ENCODE data around the gene KCNG1. TPM values are rescaled to one million over a fixed set of nuclear protein-coding genes. Genes with fewer than 3 reads are reported as not detected.

KCNG1 gene
- total and polyA plus RNA-seq, 2 of the 4 experiments (the other 2 are of a cell fraction): 23.7 to 51.4 TPM

DNA sequence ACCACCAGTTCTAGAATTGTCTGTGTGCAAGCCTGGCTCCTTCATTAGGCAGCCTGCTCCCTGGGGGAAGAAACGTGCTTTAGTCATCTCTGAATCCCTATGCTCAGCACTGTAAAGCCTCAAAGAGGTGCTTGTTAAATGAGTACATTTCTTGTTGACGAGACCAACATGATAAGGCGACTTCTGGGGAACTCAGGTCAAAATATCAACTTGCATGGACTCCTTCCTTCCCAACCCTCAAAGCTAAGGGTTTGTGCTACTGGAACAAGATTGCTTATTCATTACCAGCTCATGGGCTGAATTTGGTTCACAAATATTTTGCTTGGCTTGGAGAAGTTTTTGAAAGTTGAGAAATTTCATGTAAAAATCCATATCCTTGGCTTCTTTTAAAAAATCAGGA lies 10.6 kb downstream of the KCNG1 start:
- H2BK15ac ChIP-seq (ENCODE audit: low read depth, low read length): no peak overlapping the region
- peaks cover 3% of the 10 kb centered on the region for H3K4me1 ChIP-seq (ENCODE audit: control insufficient read depth, insufficient read depth, low read length)
- no peak overlapping the region for H2BK20ac ChIP-seq (ENCODE audit: low read depth, low read length)
- no peaks in the 10 kb centered on the region for H3K27me3 ChIP-seq (ENCODE audit: control insufficient read depth, insufficient read depth, low read length)
- H2AK9ac ChIP-seq (replicated peaks; ENCODE audit: low read depth, low read length, poor library complexity): no peak overlapping the region
- no peak overlapping the region for H3K27ac ChIP-seq (ENCODE audit: insufficient read depth, low read length)
- ATAC-seq (ENCODE audit: low read depth) (no peak), DNase-seq (no peak)
- no peak overlapping the region for H2AFZ ChIP-seq (replicated peaks; ENCODE audit: low read length, poor library complexity)
- BruUV-seq (replicated peaks): no TSS peak
- H3K23ac ChIP-seq (ENCODE audit: low read depth, low read length): no peak overlapping the region
- H3K18ac ChIP-seq (ENCODE audit: low read depth, low read length): no peak overlapping the region
- peaks cover 45 to 59% of the 10 kb centered on the region in 2 experiments for H3K79me1 ChIP-seq (ENCODE audit: low read depth in 1 of 2, low read length in 2 of 2)
- peaks cover 14% of the 10 kb centered on the region for H4K20me1 ChIP-seq (ENCODE audit: insufficient read depth, low read length)
- no peak overlapping the region for H3K4me2 ChIP-seq (ENCODE audit: low read depth, low read length)
- in situ Hi-C loops (cut with MboI; ENCODE audit: low sequenced_read_pairs): no loop called here
- POLR2A ChIA-PET (ENCODE audit: unreplicated experiment): no interaction called here
- CTCF ChIA-PET: no interaction called here
- TF ChIP-seq RFX5 (IDR thresholded peaks at IDR 0.05; ENCODE audit: low read depth, low read length): no peak
- TF ChIP-seq BHLHE40 (IDR thresholded peaks at IDR 0.05; ENCODE audit: low read depth, low read length): no peak
- TF ChIP-seq SMC3 (IDR thresholded peaks at IDR 0.05; ENCODE audit: low read depth, low read length): no peak
- no peak for TF ChIP-seq FOS (IDR thresholded peaks at IDR 0.05; ENCODE audit: low read depth, low read length)
- TF ChIP-seq RAD21 (IDR thresholded peaks at IDR 0.05; ENCODE audit: low read length): no peak
- no peak for TF ChIP-seq NFE2L2 (IDR thresholded peaks at IDR 0.05; ENCODE audit: low read depth, low read length)
- TF ChIP-seq, protein P1, sequence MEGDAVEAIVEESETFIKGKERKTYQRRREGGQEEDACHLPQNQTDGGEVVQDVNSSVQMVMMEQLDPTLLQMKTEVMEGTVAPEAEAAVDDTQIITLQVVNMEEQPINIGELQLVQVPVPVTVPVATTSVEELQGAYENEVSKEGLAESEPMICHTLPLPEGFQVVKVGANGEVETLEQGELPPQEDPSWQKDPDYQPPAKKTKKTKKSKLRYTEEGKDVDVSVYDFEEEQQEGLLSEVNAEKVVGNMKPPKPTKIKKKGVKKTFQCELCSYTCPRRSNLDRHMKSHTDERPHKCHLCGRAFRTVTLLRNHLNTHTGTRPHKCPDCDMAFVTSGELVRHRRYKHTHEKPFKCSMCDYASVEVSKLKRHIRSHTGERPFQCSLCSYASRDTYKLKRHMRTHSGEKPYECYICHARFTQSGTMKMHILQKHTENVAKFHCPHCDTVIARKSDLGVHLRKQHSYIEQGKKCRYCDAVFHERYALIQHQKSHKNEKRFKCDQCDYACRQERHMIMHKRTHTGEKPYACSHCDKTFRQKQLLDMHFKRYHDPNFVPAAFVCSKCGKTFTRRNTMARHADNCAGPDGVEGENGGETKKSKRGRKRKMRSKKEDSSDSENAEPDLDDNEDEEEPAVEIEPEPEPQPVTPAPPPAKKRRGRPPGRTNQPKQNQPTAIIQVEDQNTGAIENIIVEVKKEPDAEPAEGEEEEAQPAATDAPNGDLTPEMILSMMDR (conservative IDR thresholded peaks at IDR 0.05; ENCODE audit: low read depth, low read length): no peak
- TF ChIP-seq, protein P2, sequence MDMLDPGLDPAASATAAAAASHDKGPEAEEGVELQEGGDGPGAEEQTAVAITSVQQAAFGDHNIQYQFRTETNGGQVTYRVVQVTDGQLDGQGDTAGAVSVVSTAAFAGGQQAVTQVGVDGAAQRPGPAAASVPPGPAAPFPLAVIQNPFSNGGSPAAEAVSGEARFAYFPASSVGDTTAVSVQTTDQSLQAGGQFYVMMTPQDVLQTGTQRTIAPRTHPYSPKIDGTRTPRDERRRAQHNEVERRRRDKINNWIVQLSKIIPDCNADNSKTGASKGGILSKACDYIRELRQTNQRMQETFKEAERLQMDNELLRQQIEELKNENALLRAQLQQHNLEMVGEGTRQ (IDR thresholded peaks at IDR 0.05; ENCODE audit: low read depth, low read length): no peak
- TF ChIP-seq MAFK (IDR thresholded peaks at IDR 0.05; ENCODE audit: low read depth, low read length): no peak
- no peak for TF ChIP-seq CHD1 (IDR thresholded peaks at IDR 0.05; ENCODE audit: low read depth, low read length)
- TF ChIP-seq MAZ (IDR thresholded peaks at IDR 0.05; ENCODE audit: borderline replicate concordance, low read depth, low read length): no peak
- H3K4ac ChIP-seq (ENCODE audit: low read depth, low read length): no peak overlapping the region
- peaks cover 10% of the 10 kb centered on the region for H3K36me3 ChIP-seq (ENCODE audit: control insufficient read depth, insufficient read depth, low read length)
- H4K5ac ChIP-seq (ENCODE audit: low read depth, low read length): no peak overlapping the region
- H2BK120ac ChIP-seq (ENCODE audit: low read depth, low read length): no peak overlapping the region
- no peak overlapping the region for H2BK5ac ChIP-seq (ENCODE audit: low read depth, low read length, poor library complexity, severe bottlenecking)
- no peak overlapping the region for H4K91ac ChIP-seq (ENCODE audit: insufficient read depth, low read depth, low read length)
- H4K8ac ChIP-seq (ENCODE audit: low read depth in 2 of 2, low read length in 2 of 2): no peak overlapping the region
- no CpG with 5 or more reads among the region's 3 CpGs for WGBS, 2 experiments (ENCODE audit: extremely low coverage in 2 of 2, insufficient read length in 1 of 2)
- no peak overlapping the region for H3K4me3 ChIP-seq (ENCODE audit: insufficient read depth, low read depth, low read length)
- H3K9me1 ChIP-seq (ENCODE audit: insufficient read depth, low read length): no peaks in the 10 kb centered on the region
- intact Hi-C loops (cut with micrococcal nuclease): loop anchor here (10.0 kb wide), 1 partner anchor 202 kb away; no protein-coding TSS in a partner anchor
- dilution Hi-C loops (cut with HindIII; ENCODE audit: low sequenced_read_pairs, unreplicated experiment): no loop called here
- H3K9ac ChIP-seq (ENCODE audit: low read depth, low read length): no peak overlapping the region
- H2AK5ac ChIP-seq (ENCODE audit: low read depth, low read length): no peak overlapping the region
- no peak overlapping the region for H3K56ac ChIP-seq (ENCODE audit: extremely low read depth, insufficient read depth, low read length)
- no peaks in the 10 kb centered on the region for H3K9me3 ChIP-seq (ENCODE audit: control insufficient read depth, insufficient read depth, low read length)
- no peak overlapping the region for H3K14ac ChIP-seq (replicated peaks; ENCODE audit: low read depth, low read length)

Measured in IMR-90 (cell line).